Activated CD8-positive, alpha-beta memory T cell treated with anti-CD3 and anti-CD28 coated beads, Interleukin-2, amount 50 U/mL, for 1 hour (primary cell): ENCODE results near the gene GPR137.
"Not testable (repeated sequence)": the region's sequence is repeated elsewhere in the genome, so short reads cannot be mapped to it uniquely, and the experiment has no call there.

Source experiments
- DNase-seq: peaks from one replicate; pipeline ENCODE4 v3.0.0-alpha.2; 2020; ENCODE audit errors: extremely low read depth

GPR137 gene

GRCh38 chr11:64318766-64319761, 33.4 kb downstream of the GPR137 start:
- no peak for DNase-seq

GRCh38 chr11:64320556-64320955, 34.9 kb downstream of the GPR137 start:
- no peak for DNase-seq

GRCh38 chr11:64321026-64321425, 35.4 kb downstream of the GPR137 start:
- DNase-seq: no peak

GRCh38 chr11:64321533-64321932, 35.9 kb downstream of the GPR137 start:
- DNase-seq: no peak

- DNase-seq: no peak
These were observed 37.2 kb downstream of the GPR137 start for GRCh38 chr11:64322925-64323260.

GRCh38 chr11:64323373-64323772, 37.7 kb downstream of the GPR137 start:
- no peak for DNase-seq

- DNase-seq: not testable (repeated sequence)
These were observed 38.3 kb downstream of the GPR137 start for GRCh38 chr11:64323984-64324383.

GRCh38 chr11:64324692-64325469, 39.2 kb downstream of the GPR137 start:
- DNase-seq: no peak

GRCh38 chr11:64327375-64327774, 41.7 kb downstream of the GPR137 start:
- DNase-seq: no peak

- no peak for DNase-seq
These were observed 42.3 kb downstream of the GPR137 start for GRCh38 chr11:64327993-64328392.

GRCh38 chr11:64330888-64331287, 45.2 kb downstream of the GPR137 start:
- DNase-seq: no peak

GRCh38 chr11:64331569-64332371, 46.1 kb downstream of the GPR137 start:
- peak; percentile 52 for DNase-seq

- DNase-seq: no peak
These were observed 47.9 kb downstream of the GPR137 start for GRCh38 chr11:64333556-64333955.

- no peak for DNase-seq
These were observed 49.4 kb downstream of the GPR137 start for GRCh38 chr11:64334764-64335735.

- DNase-seq: no peak
These were observed 52.0 kb downstream of the GPR137 start for GRCh38 chr11:64337538-64338249.

GRCh38 chr11:64338716-64339115, 53.1 kb downstream of the GPR137 start:
- no peak for DNase-seq
